Prostate gland (tissue), 2 donors: Measurements from ENCODE around the gene RAET1E. TPM values are rescaled to one million over a fixed set of nuclear protein-coding genes. Genes with fewer than 3 reads are reported as not detected.
"Not testable (repeated sequence)": the region's sequence is repeated elsewhere in the genome, so short reads cannot be mapped to it uniquely, and the experiment has no call there.

Experiments
- DNase-seq: peaks from one replicate; pipeline ENCODE4 v3.0.0-alpha.2; 2019; ENCODE audit warnings: low spot score
- H3K27ac ChIP-seq, 2 donors: fragments of 200-600 bp; sonication (generic); 2 replicates each; pipeline ENCODE4 v1.5.1; 2017 to 2019
- H3K27me3 ChIP-seq: fragments of 200-600 bp; sonication (generic); replicated peaks from 2 replicates; pipeline ENCODE4 v1.5.1; 2019; ENCODE audit not compliant: insufficient read depth
- H3K36me3 ChIP-seq, 2 donors: fragments of 200-600 bp; sonication (generic); 1 replicate in 1 of 2; 2 replicates in 1 of 2; pipeline versions ENCODE4 v1.5.1 to v1.8.1; 2017 to 2019
- H3K4me1 ChIP-seq: fragments of 200-600 bp; sonication (generic); replicated peaks from 2 replicates; pipeline ENCODE4 v1.5.1; 2019
- H3K4me3 ChIP-seq, 2 donors: fragments of 200-600 bp; sonication (generic); 2 replicates each; pipeline ENCODE4 v1.5.1; 2017 to 2019
- H3K9me3 ChIP-seq: fragments of 200-600 bp; sonication (generic); 2 replicates; pipeline ENCODE4 v1.5.1; 2017
- POLR2A ChIP-seq: fragments of 450-650 bp; IDR thresholded peaks from one replicate; pipeline ENCODE4 v1.6.1; 2016; ENCODE audit warnings: antibody characterized with exemption, mild to moderate bottlenecking
- POLR2AphosphoS5 ChIP-seq: sonication (generic); formaldehyde crosslinking; IDR thresholded peaks from one replicate; pipeline ENCODE4 v1.6.1; 2017; ENCODE audit warnings: antibody characterized with exemption
- WGBS: methylation state at CpG from one replicate; pipeline ENCODE4 v1.1.5; 2018; 5-methylcytosine and 5-hydroxymethylcytosine counted together
- intact Hi-C: fragments of 100-400 bp; cut with DNase I; formaldehyde crosslinking; loops from one replicate; pipeline ENCODE4 v1.14.2; 2022
- total RNA-seq, 2 donors: library from RNA; depleted of rRNA; stranded (reverse); fragments of >200 nt; gene quantifications; one replicate each; pipeline ENCODE4 v1.1.0, GENCODE V29; 2016
- TF ChIP-seq, protein P1 (sequence below), 4 experiments: fragments of 200-600 bp in 2 of 4; fragments of 450-650 bp in 2 of 4; sonication (generic) in 2 of 4; IDR thresholded peaks; 1 replicate in 3 of 4; 2 replicates in 1 of 4; pipeline ENCODE4 v1.5.1; 2016 to 2019; ENCODE audit warnings: antibody characterized with exemption in 4 of 4, mild to moderate bottlenecking in 2 of 4, moderate library complexity in 2 of 4

Gene RAET1E
- total RNA-seq, 2 donors from 2014 or later = 0.23 to 0.77 TPM

DNA sequence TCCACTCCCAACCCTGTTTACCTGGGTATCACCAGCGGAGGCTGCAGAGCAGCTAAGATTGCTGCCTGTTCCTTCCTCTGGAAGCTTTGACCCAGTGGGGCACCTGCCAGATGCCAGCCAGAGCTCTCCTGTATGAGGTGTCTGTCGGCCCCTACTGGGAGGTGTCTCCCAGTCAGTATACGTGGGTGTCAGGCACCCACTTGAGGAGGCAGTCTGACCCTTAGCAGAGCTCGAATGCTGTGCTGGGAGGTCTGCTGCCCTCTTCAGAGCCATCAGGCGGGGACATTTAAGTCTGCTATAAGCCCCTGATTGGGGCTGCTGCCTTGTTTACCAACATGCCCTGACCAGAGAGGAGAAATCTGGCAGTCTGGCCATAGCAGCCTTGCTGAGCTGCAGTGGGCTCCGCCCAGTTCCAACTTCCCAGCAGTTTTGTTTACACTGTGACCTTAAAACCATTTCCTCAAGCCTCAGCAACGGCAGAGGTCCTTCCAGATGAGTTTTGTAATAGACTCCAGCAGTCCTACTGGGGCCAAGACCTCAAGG, 2.8 kb downstream of the RAET1E start:
- peak; percentile 64 for DNase-seq
- intact Hi-C loops = no loop called here
- H3K4me1 ChIP-seq = peaks cover 5% of the 10 kb centered on the region

DNA sequence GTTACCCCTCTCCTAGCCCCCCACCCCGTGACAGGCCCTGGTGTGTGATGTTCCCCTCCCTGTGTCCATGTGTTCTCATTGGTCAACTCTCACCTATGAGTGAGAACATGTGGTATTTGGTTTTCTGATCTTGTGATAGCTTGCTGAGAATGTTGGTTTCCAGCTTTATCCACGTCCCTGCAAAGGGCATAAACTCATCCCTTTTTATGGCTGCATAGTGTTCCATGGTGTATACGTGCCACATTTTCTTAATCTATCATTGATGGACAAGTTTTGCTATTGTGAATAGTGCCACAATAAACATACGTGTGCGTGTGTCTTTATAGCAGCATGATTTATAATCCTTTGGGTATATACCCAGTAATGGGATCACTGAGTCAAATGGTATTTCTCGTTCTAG, 6.0 kb downstream of the RAET1E start:
- DNase-seq, H3K36me3 ChIP-seq, H3K4me1 ChIP-seq, H3K27me3 ChIP-seq, intact Hi-C loops, H3K4me3 ChIP-seq, H3K9me3 ChIP-seq, H3K27ac ChIP-seq: not testable (repeated sequence)
- WGBS = 83% methylated on average over 6 of the region's 6 CpGs

More for the DNA sequence above, 2.8 kb downstream of the RAET1E start:
- 39% methylated on average over 7 of the region's 7 CpGs for WGBS
- Histone ChIP-seq H3K4me3 (no peak overlapping the region), H3K27ac (peak overlapping the region; percentile 38 to 40), H3K27me3 (no peaks in the 10 kb centered on the region), H3K36me3 (no peaks in the 10 kb centered on the region), H3K9me3 (no peaks in the 10 kb centered on the region)
- TF ChIP-seq POLR2A (no peak), POLR2AphosphoS5 (peak; percentile 71)
- TF ChIP-seq, protein P1, sequence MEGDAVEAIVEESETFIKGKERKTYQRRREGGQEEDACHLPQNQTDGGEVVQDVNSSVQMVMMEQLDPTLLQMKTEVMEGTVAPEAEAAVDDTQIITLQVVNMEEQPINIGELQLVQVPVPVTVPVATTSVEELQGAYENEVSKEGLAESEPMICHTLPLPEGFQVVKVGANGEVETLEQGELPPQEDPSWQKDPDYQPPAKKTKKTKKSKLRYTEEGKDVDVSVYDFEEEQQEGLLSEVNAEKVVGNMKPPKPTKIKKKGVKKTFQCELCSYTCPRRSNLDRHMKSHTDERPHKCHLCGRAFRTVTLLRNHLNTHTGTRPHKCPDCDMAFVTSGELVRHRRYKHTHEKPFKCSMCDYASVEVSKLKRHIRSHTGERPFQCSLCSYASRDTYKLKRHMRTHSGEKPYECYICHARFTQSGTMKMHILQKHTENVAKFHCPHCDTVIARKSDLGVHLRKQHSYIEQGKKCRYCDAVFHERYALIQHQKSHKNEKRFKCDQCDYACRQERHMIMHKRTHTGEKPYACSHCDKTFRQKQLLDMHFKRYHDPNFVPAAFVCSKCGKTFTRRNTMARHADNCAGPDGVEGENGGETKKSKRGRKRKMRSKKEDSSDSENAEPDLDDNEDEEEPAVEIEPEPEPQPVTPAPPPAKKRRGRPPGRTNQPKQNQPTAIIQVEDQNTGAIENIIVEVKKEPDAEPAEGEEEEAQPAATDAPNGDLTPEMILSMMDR (IDR thresholded peaks at IDR 0.05) = no peak

DNA sequence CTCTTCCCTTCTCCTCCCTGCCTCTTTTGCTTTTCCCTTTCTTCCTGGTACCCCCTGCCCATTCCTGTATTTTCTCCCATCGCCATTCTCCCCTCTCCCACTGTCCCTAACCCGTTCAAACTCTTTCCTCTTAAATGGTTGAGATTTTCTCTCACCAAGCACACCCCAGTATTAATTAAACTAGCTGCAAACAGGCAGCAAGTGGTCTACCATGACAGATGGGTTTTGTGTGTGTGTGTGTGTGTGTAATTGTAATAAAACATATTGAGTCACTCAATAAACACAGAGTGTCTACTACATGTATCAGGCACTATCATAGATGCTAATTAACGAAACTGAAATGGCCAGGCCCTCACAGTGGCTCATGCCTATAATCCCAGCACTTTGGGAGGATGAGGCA, 6.7 kb downstream of the RAET1E start:
- WGBS = 73% methylated on average over 3 of the region's 3 CpGs
- Histone ChIP-seq H3K4me3 (no peak overlapping the region), H3K9me3 (no peaks in the 10 kb centered on the region), H3K27me3 (no peaks in the 10 kb centered on the region), H3K4me1 (peaks cover 4% of the 10 kb centered on the region), H3K27ac (no peak overlapping the region), H3K36me3 (no peaks in the 10 kb centered on the region)
- intact Hi-C loops = no loop called here
- TF ChIP-seq POLR2AphosphoS5 (no peak), POLR2A (no peak)
- TF ChIP-seq, protein P1 (IDR thresholded peaks at IDR 0.05) = no peak
- no peak for DNase-seq

DNA sequence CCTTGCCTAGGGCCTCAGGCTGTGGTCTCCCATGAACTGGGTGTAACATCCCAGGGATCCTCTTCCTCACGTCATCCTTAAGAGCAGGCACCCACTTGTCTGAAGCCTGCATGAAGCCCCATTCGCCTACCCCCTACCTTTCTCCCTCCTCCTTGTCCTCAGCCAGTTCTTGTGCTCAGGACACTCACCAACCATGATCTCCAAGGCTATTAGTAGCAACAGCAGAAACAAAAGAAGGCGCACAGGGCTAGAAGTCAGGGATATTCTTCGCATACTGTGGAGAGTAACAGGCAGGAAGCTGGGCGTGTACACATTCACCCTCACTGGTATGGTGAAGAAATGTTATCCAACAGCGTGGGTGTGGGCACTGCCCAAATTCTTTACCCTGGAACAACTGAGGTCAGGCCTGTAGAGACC, 7.3 kb downstream of the RAET1E start:
- 63% methylated on average over 6 of the region's 6 CpGs for WGBS
- Histone ChIP-seq H3K27ac (no peak overlapping the region), H3K9me3 (no peaks in the 10 kb centered on the region), H3K4me3 (no peak overlapping the region), H3K4me1 (no peaks in the 10 kb centered on the region), H3K36me3 (no peaks in the 10 kb centered on the region), H3K27me3 (no peaks in the 10 kb centered on the region)
- intact Hi-C loops = no loop called here
- TF ChIP-seq POLR2A (no peak), POLR2AphosphoS5 (no peak)
- TF ChIP-seq, protein P1 (IDR thresholded peaks at IDR 0.05) = no peak
- no peak for DNase-seq

DNA sequence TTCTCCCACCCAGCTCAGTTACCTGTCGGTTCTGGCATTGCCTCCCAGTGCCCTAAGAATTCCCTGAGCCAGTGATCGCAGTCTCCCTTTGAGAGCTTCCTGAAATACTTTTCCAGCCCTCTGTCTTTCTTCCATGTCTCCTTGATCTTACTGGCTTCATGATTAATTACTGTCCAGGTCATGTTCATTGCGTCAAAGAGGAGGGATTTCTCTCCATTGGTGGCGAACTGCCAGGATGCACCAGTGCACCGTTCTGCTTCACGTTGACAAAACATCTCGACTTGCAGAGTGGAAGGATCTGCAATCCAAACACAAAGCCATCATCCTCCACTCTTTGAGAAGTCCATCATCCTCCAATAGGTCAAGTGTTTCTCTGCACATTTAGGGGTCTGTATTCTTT, 8.6 kb downstream of the RAET1E start:
- TF ChIP-seq, protein P1 (IDR thresholded peaks at IDR 0.05) = no peak
- TF ChIP-seq POLR2A = no peak
- no peak for TF ChIP-seq POLR2AphosphoS5
- WGBS = 62% methylated on average over 7 of the region's 7 CpGs

More for the DNA sequence above, 8.6 kb downstream of the RAET1E start:
- no peaks in the 10 kb centered on the region for H3K9me3 ChIP-seq
- H3K27ac ChIP-seq = no peak overlapping the region
- no peak overlapping the region for H3K4me3 ChIP-seq
- H3K4me1 ChIP-seq = no peaks in the 10 kb centered on the region
- intact Hi-C loops = no loop called here
- no peaks in the 10 kb centered on the region for H3K27me3 ChIP-seq
- DNase-seq = no peak
- no peaks in the 10 kb centered on the region for H3K36me3 ChIP-seq
